ENCODE measurements around the gene OLFM1.

OLFM1 gene

GRCh38 chr9:135147474-135147805 is 60.0 kb downstream of the OLFM1 start:
- TF ChIP-seq RAD21 (IDR thresholded peaks at IDR 0.05; ENCODE audit: low read depth) (no peak), YY1 (IDR thresholded peaks at IDR 0.05; ENCODE audit: low read depth) (no peak), EP300 (IDR thresholded peaks at IDR 0.05; ENCODE audit: borderline replicate concordance) (no peak), USF1 (IDR thresholded peaks at IDR 0.05) (no peak), TEAD4 (IDR thresholded peaks at IDR 0.05) (no peak), CREB1 (IDR thresholded peaks at IDR 0.05; ENCODE audit: low read depth) (no peak), EGR1 (IDR thresholded peaks at IDR 0.05) (no peak), REST (IDR thresholded peaks at IDR 0.05; ENCODE audit: low read depth) (no peak), TAF1 (IDR thresholded peaks at IDR 0.05; ENCODE audit: low read depth) (no peak), CEBPB (IDR thresholded peaks at IDR 0.05) (no peak)

GRCh38 chr9:135147938-135148337 is 60.5 kb downstream of the OLFM1 start:
- TF ChIP-seq CREB1 (IDR thresholded peaks at IDR 0.05; ENCODE audit: low read depth) (no peak), YY1 (IDR thresholded peaks at IDR 0.05; ENCODE audit: low read depth) (no peak), EGR1 (IDR thresholded peaks at IDR 0.05) (no peak), TEAD4 (IDR thresholded peaks at IDR 0.05) (no peak), FOXM1 (IDR thresholded peaks at IDR 0.05; ENCODE audit: borderline replicate concordance, low read depth) (no peak), TCF12 (IDR thresholded peaks at IDR 0.05; ENCODE audit: low read depth) (no peak)

- no peak for TF ChIP-seq NFIC (IDR thresholded peaks at IDR 0.05)
- TF ChIP-seq TAF1 (IDR thresholded peaks at IDR 0.05; ENCODE audit: low read depth), result no peak
- no peak for TF ChIP-seq TCF12 (IDR thresholded peaks at IDR 0.05; ENCODE audit: low read depth)
- TF ChIP-seq CEBPB (IDR thresholded peaks at IDR 0.05), result no peak
- TF ChIP-seq TEAD4 (IDR thresholded peaks at IDR 0.05), result no peak
- TF ChIP-seq REST (IDR thresholded peaks at IDR 0.05; ENCODE audit: low read depth), result no peak
- TF ChIP-seq ZBTB7A (IDR thresholded peaks at IDR 0.05; ENCODE audit: low read depth), result no peak
- TF ChIP-seq YY1 (IDR thresholded peaks at IDR 0.05; ENCODE audit: low read depth), result no peak
- no peak for TF ChIP-seq USF1 (IDR thresholded peaks at IDR 0.05)
- TF ChIP-seq CREB1 (IDR thresholded peaks at IDR 0.05; ENCODE audit: low read depth), result no peak
- no peak for TF ChIP-seq MAX (IDR thresholded peaks at IDR 0.05)
- no peak for TF ChIP-seq FOXM1 (IDR thresholded peaks at IDR 0.05; ENCODE audit: borderline replicate concordance, low read depth)
- TF ChIP-seq EGR1 (IDR thresholded peaks at IDR 0.05), result no peak
- no peak for TF ChIP-seq RAD21 (IDR thresholded peaks at IDR 0.05; ENCODE audit: low read depth)
These were observed 60.9 kb downstream of the OLFM1 start for GRCh38 chr9:135148386-135148785.

GRCh38 chr9:135150981-135151380 is 63.5 kb downstream of the OLFM1 start:
- TF ChIP-seq ZBTB7A (IDR thresholded peaks at IDR 0.05; ENCODE audit: low read depth) (no peak), RAD21 (IDR thresholded peaks at IDR 0.05; ENCODE audit: low read depth) (no peak), REST (IDR thresholded peaks at IDR 0.05; ENCODE audit: low read depth) (no peak), CEBPB (IDR thresholded peaks at IDR 0.05) (no peak), TAF1 (IDR thresholded peaks at IDR 0.05; ENCODE audit: low read depth) (no peak), EGR1 (IDR thresholded peaks at IDR 0.05) (no peak), TEAD4 (IDR thresholded peaks at IDR 0.05) (no peak), USF1 (IDR thresholded peaks at IDR 0.05) (no peak), FOXM1 (IDR thresholded peaks at IDR 0.05; ENCODE audit: borderline replicate concordance, low read depth) (no peak), EP300 (IDR thresholded peaks at IDR 0.05; ENCODE audit: borderline replicate concordance) (no peak), YY1 (IDR thresholded peaks at IDR 0.05; ENCODE audit: low read depth) (no peak), CREB1 (IDR thresholded peaks at IDR 0.05; ENCODE audit: low read depth) (no peak), MAX (IDR thresholded peaks at IDR 0.05) (no peak), NFIC (IDR thresholded peaks at IDR 0.05) (no peak), TCF12 (IDR thresholded peaks at IDR 0.05; ENCODE audit: low read depth) (no peak)

Measured in Ishikawa (cell line).